ENCODE results near the gene INVS.

DNA sequence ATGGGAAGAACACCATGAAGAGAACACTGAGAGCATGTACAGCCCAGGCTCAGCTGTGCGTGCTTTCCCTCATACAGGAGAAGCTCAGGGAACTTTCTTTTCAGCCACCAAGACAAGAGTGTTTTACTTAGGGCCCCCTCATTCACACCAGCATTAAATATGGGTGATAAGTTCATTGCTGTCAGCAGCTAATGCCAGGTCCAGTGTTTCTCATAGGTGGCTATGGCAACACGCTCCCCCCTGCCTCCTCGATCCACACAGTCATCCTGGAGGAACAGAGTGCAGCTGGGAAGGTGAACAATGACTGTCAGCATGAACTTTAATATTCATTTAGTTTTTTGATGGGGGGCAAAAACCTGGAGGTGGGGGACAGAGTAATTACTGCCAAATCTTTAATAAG is 199.3 kb downstream of the INVS start:
- TF ChIP-seq CTCF (IDR thresholded peaks at IDR 0.05) (no peak), POLR2A (IDR thresholded peaks at IDR 0.05) (no peak), POLR2AphosphoS5 (IDR thresholded peaks at IDR 0.05) (no peak)

Data from prostate gland (tissue), 2 donors.